ENCODE results near the gene CCDC83. TPM values are rescaled to one million over a fixed set of nuclear protein-coding genes. Genes with fewer than 3 reads are reported as not detected.
"Not testable (repeated sequence)": the region's sequence is repeated elsewhere in the genome, so short reads cannot be mapped to it uniquely, and the experiment has no call there.

CCDC83 gene
- total RNA-seq, 1 experiment from 2014 or later, result not detected

- DNase-seq (ENCODE audit: low read depth), result no peak
Observed at GRCh38 chr11:85886089-85887056, 31.2 kb downstream of the CCDC83 start.

GRCh38 chr11:85889108-85889507 lies 33.9 kb downstream of the CCDC83 start:
- DNase-seq (ENCODE audit: low read depth), result no peak

GRCh38 chr11:85889676-85890579 lies 34.7 kb downstream of the CCDC83 start:
- DNase-seq (ENCODE audit: low read depth), result peak; percentile 89

GRCh38 chr11:85893395-85893794 lies 38.2 kb downstream of the CCDC83 start:
- DNase-seq (ENCODE audit: low read depth), result no peak

- no peak for DNase-seq (ENCODE audit: low read depth)
Observed at GRCh38 chr11:85896876-85897275, 41.7 kb downstream of the CCDC83 start.

- DNase-seq (ENCODE audit: low read depth), result no peak
Observed at GRCh38 chr11:85898456-85898855, 43.3 kb downstream of the CCDC83 start.

GRCh38 chr11:85902353-85902752 lies 47.2 kb downstream of the CCDC83 start:
- no peak for DNase-seq (ENCODE audit: low read depth)

GRCh38 chr11:85903406-85903805 lies 48.2 kb downstream of the CCDC83 start:
- DNase-seq (ENCODE audit: low read depth), result no peak

- DNase-seq (ENCODE audit: low read depth), result no peak
Observed at GRCh38 chr11:85903811-85904210, 48.6 kb downstream of the CCDC83 start.

- no peak for DNase-seq (ENCODE audit: low read depth)
Observed at GRCh38 chr11:85912414-85912813, 57.2 kb downstream of the CCDC83 start.

- DNase-seq (ENCODE audit: low read depth), result no peak
Observed at GRCh38 chr11:85913513-85913912, 58.3 kb downstream of the CCDC83 start.

- DNase-seq (ENCODE audit: low read depth), result no peak
Observed at GRCh38 chr11:85914425-85914824, 59.2 kb downstream of the CCDC83 start.

GRCh38 chr11:85918910-85919794 lies 64.0 kb downstream of the CCDC83 start:
- DNase-seq (ENCODE audit: low read depth), result no peak

GRCh38 chr11:85922367-85922766 lies 67.2 kb downstream of the CCDC83 start:
- no peak for DNase-seq (ENCODE audit: low read depth)

GRCh38 chr11:85923455-85923854 lies 68.3 kb downstream of the CCDC83 start:
- DNase-seq (ENCODE audit: low read depth), result no peak

GRCh38 chr11:85926653-85927214 lies 71.6 kb downstream of the CCDC83 start:
- not testable (repeated sequence) for DNase-seq (ENCODE audit: low read depth)

GRCh38 chr11:85930879-85931366 lies 75.7 kb downstream of the CCDC83 start:
- no peak for DNase-seq (ENCODE audit: low read depth)

- DNase-seq (ENCODE audit: low read depth), result no peak
Observed at GRCh38 chr11:85934596-85935169, 79.5 kb downstream of the CCDC83 start.

- no peak for DNase-seq (ENCODE audit: low read depth)
Observed at GRCh38 chr11:85935751-85936150, 80.6 kb downstream of the CCDC83 start.

- no peak for DNase-seq (ENCODE audit: low read depth)
Observed at GRCh38 chr11:85937835-85938234, 82.7 kb downstream of the CCDC83 start.
